Activated T-helper 1 cell treated with anti-CD3 and anti-CD28 coated beads, Interleukin-12 subunit alpha, Interleukin-12 subunit beta, Interleukin-2, Interleukin-4 antibody, amounts not matched to agents 30 ng/mL and 10 ng/mL and 1 ng/mL, durations not matched to agents 14 hours and 24 hours and 36 hours (primary cell): ENCODE measurements around the gene SPAG17. TPM values are rescaled to one million over a fixed set of nuclear protein-coding genes. Genes with fewer than 3 reads are reported as not detected.

Experiments
- DNase-seq: peaks from one replicate; pipeline ENCODE4 v3.0.0; 2021; ENCODE audit warnings: low spot score
- H3K27ac Mint-ChIP-seq: one replicate; pipeline ENCODE4 v1.8.0; 2021; ENCODE audit warnings: mild to moderate bottlenecking, mixed read lengths
- H3K27me3 Mint-ChIP-seq: one replicate; pipeline ENCODE4 v1.8.0; 2022; ENCODE audit warnings: mild to moderate bottlenecking, moderate library complexity, mixed read lengths; ENCODE audit not compliant: insufficient read depth
- H3K36me3 Mint-ChIP-seq: one replicate; pipeline ENCODE4 v1.8.0; 2021; ENCODE audit warnings: low read depth, mixed read lengths
- H3K4me1 Mint-ChIP-seq: one replicate; pipeline ENCODE4 v1.8.0; 2021; ENCODE audit warnings: low read depth, mixed read lengths
- H3K4me3 Mint-ChIP-seq: one replicate; pipeline ENCODE4 v1.8.0; 2021; ENCODE audit warnings: mild to moderate bottlenecking, moderate library complexity, mixed read lengths
- H3K9me3 Mint-ChIP-seq: one replicate; pipeline ENCODE4 v1.8.0; 2021; ENCODE audit warnings: mixed read lengths
- intact Hi-C: fragments of 100-400 bp; cut with micrococcal nuclease; formaldehyde crosslinking; loops from one replicate; pipeline ENCODE4 v1.15.1; 2024
- total RNA-seq: library from RNA; stranded (reverse); gene quantifications from 2 replicates; pipeline ENCODE4 v1.2.3, GENCODE V29; 2022

SPAG17 gene
- total RNA-seq, 1 donor from 2014 or later: not detected

DNA sequence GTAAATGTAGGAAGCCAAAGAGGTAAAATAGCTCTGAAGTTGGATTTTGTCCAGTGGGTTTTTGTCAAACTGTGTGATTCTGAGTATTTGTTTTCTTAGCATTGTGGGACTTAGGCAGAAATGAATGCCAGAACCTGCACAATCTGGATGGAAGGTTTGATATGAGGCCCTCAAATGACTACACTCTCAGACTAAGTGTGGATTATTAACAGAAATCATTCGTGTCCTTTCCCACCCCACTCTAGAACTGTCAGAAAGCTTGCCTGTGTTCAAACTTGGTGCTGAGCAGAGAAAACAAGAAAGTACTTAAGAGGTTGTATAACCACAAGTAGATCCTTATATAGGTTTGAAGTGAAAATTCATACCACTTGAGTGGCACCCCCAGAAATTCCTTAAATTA is 167.0 kb downstream of the SPAG17 start:
- Mint-ChIP-seq H3K27ac (no peak overlapping the region), H3K4me1 (no peaks in the 10 kb centered on the region), H3K27me3 (peaks cover 2% of the 10 kb centered on the region), H3K9me3 (no peaks in the 10 kb centered on the region), H3K4me3 (no peak overlapping the region), H3K36me3 (no peaks in the 10 kb centered on the region)
- intact Hi-C loops: no loop called here
- no peak for DNase-seq

DNA sequence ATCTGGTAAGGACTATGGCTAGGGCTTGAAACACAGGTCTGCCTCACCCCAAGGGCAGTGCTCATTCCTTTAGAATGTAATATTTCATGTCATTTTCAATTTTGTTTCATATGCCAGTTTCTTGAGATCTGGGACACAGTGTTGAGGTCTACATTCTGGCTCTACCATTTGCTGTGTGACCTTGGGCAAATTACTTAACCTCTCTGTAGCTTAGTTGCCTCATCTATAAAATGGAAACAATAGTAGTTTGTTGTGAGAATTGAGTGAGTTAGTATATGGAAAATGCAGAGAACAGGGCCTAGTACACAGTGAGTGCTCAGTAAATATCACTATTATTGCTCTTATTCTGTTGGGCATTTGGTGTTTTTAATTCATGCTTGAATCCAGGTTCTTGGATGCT is 171.1 kb downstream of the SPAG17 start:
- intact Hi-C loops: no loop called here
- no peak overlapping the region for H3K4me3 Mint-ChIP-seq
- DNase-seq: no peak
- H3K27me3 Mint-ChIP-seq: no peaks in the 10 kb centered on the region
- H3K27ac Mint-ChIP-seq: no peak overlapping the region
- no peaks in the 10 kb centered on the region for H3K4me1 Mint-ChIP-seq
- H3K9me3 Mint-ChIP-seq: no peaks in the 10 kb centered on the region
- H3K36me3 Mint-ChIP-seq: no peaks in the 10 kb centered on the region

DNA sequence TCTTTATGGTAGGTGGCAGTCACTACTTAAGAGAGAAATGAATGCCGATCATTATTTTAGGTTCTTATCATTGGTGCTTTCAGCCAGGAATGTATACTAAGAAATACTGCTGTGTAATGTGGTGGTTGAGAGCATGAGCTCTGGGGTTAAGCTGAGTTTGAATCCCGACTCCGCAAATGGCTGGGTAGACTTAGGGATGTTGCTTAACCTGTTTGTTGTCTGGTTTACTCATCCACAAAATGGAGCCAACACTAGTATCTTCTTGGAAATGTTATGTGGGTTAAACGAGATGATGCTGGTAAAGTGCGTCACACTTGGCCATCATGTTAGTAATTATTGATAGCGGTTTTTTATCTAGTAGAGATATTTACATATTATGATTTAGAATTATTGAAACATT is 171.7 kb downstream of the SPAG17 start:
- H3K4me1 Mint-ChIP-seq: no peaks in the 10 kb centered on the region
- H3K4me3 Mint-ChIP-seq: no peak overlapping the region
- H3K27me3 Mint-ChIP-seq: no peaks in the 10 kb centered on the region
- H3K27ac Mint-ChIP-seq: no peak overlapping the region
- intact Hi-C loops: no loop called here
- H3K9me3 Mint-ChIP-seq: no peaks in the 10 kb centered on the region
- DNase-seq: no peak
- no peaks in the 10 kb centered on the region for H3K36me3 Mint-ChIP-seq

GRCh38 chr1:118012515-118013124 is 172.4 kb downstream of the SPAG17 start:
- Mint-ChIP-seq H3K9me3 (no peaks in the 10 kb centered on the region), H3K36me3 (no peaks in the 10 kb centered on the region), H3K4me3 (no peak overlapping the region), H3K27ac (no peak overlapping the region), H3K4me1 (no peaks in the 10 kb centered on the region), H3K27me3 (no peaks in the 10 kb centered on the region)
- no peak for DNase-seq
- intact Hi-C loops: no loop called here

DNA sequence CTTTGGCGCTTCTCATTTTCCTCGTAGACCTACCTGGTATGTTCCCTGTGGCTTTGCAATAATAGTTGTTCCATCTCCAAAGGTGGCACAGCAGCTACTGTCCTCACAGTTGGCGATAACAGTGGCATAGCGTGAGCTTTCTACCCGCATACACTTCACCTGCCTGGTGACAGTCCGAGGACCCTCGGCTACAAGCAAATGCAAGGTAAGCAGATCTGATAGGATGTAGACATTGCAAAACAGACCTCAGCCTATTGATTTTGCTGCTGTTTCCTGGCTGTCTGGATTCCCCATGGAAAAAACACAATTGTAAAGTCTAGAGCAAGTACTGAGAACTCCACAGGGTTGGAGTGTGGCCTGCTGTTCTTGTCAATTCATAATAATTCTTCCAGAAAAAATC is 177.0 kb downstream of the SPAG17 start:
- intact Hi-C loops: no loop called here
- Mint-ChIP-seq H3K27ac (no peak overlapping the region), H3K27me3 (peaks cover 8% of the 10 kb centered on the region), H3K4me1 (no peaks in the 10 kb centered on the region), H3K9me3 (no peaks in the 10 kb centered on the region), H3K36me3 (no peaks in the 10 kb centered on the region), H3K4me3 (no peak overlapping the region)
- DNase-seq: no peak

DNA sequence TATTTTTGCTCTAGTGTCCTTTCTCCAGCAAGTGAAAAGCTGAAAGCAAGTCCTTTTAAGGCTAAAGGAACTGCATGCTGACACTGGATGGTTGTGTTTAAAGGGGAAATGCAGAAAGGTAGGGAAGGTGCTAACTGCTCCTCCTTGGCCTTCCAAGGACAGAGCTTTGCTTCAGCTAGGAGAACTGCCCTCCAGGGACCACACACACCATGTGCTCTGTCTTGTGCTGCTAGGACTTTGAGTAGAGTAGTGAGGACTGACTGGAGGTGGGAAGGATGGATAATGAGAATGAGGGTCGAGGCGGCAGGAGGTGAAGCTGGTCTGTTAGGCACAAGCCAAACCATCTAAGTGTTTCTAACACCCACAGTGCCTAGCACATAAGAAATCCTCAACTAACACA is 177.6 kb downstream of the SPAG17 start:
- intact Hi-C loops: no loop called here

DNA sequence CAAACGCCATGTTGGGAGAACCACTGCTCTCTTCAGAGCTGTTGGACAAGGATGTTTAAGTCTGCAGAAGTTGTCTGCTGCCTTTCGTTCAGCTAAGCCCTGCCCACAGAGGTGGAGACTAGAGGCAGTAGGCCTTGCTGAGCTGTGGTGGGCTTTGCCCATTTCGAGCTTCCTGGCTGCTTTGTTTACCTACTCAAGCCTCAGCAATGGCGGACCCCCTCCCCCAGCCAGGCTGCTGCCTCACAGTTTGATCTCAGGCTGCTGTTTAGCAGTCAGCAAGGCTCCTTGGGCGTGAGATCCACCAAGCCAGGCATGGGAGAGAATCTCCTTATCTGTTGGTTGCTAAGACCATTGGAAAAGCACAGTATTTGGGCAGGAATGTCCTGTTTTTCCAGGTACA is 180.7 kb downstream of the SPAG17 start:
- DNase-seq: no peak
- no peaks in the 10 kb centered on the region for H3K9me3 Mint-ChIP-seq
- peaks cover 8% of the 10 kb centered on the region for H3K27me3 Mint-ChIP-seq
- H3K4me1 Mint-ChIP-seq: no peaks in the 10 kb centered on the region
- no peaks in the 10 kb centered on the region for H3K36me3 Mint-ChIP-seq
- intact Hi-C loops: no loop called here
- no peak overlapping the region for H3K27ac Mint-ChIP-seq
- no peak overlapping the region for H3K4me3 Mint-ChIP-seq

More for the DNA sequence above, 177.6 kb downstream of the SPAG17 start:
- DNase-seq: no peak
- H3K4me1 Mint-ChIP-seq: no peaks in the 10 kb centered on the region
- H3K27me3 Mint-ChIP-seq: peaks cover 8% of the 10 kb centered on the region
- H3K9me3 Mint-ChIP-seq: no peaks in the 10 kb centered on the region
- H3K27ac Mint-ChIP-seq: no peak overlapping the region
- no peak overlapping the region for H3K4me3 Mint-ChIP-seq
- no peaks in the 10 kb centered on the region for H3K36me3 Mint-ChIP-seq

DNA sequence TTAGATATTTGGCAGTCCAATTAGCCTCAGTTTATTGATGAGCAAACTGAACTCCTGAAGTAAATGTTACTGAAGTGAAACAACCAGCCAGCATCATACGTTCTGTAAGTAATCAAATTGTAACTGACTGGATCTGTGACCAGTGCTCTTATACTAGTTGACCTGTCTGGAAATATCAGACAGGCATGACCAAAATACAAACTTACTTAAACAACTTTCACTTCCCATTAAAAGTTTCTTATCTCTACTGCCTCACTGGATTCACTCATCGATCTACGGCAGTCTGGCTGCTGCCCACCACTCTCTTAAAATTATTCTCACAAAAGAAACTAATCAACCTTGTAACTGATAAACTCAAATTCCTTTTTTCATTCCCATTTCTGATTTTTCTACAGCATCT is 199.1 kb downstream of the SPAG17 start:
- intact Hi-C loops: no loop called here
- Mint-ChIP-seq H3K27ac (no peak overlapping the region), H3K4me3 (no peak overlapping the region), H3K4me1 (no peaks in the 10 kb centered on the region), H3K36me3 (no peaks in the 10 kb centered on the region), H3K9me3 (no peaks in the 10 kb centered on the region), H3K27me3 (peaks cover 9% of the 10 kb centered on the region)
- DNase-seq: no peak

DNA sequence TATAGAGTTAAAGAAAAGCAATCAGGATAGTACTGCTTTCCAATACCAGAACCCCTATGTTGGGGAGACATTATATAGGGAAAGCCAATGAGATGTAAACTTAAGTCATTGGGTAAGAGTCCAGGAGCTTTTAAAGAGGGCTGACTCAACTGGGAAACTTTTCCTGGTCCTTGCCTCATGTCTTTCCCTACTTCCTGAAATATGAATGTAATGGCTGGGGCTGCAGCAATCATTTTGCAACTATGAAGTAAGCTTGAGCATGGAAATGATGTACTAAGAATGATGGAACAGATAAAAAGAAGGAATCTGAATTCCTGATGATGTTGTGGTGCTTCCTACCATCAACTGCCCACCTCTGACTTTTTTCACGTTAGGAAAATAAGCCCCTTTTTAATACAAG is 199.8 kb downstream of the SPAG17 start:
- Mint-ChIP-seq H3K4me3 (no peak overlapping the region), H3K9me3 (no peaks in the 10 kb centered on the region), H3K36me3 (no peaks in the 10 kb centered on the region), H3K27me3 (peaks cover 9% of the 10 kb centered on the region), H3K4me1 (no peaks in the 10 kb centered on the region), H3K27ac (no peak overlapping the region)
- intact Hi-C loops: no loop called here
- no peak for DNase-seq

- no peaks in the 10 kb centered on the region for H3K9me3 Mint-ChIP-seq
- peaks cover 9% of the 10 kb centered on the region for H3K27me3 Mint-ChIP-seq
- intact Hi-C loops: no loop called here
- H3K36me3 Mint-ChIP-seq: no peaks in the 10 kb centered on the region
- H3K27ac Mint-ChIP-seq: no peak overlapping the region
- H3K4me3 Mint-ChIP-seq: no peak overlapping the region
- DNase-seq: no peak
- no peaks in the 10 kb centered on the region for H3K4me1 Mint-ChIP-seq
Measured at GRCh38 chr1:117981455-117982192, 203.4 kb downstream of the SPAG17 start.

DNA sequence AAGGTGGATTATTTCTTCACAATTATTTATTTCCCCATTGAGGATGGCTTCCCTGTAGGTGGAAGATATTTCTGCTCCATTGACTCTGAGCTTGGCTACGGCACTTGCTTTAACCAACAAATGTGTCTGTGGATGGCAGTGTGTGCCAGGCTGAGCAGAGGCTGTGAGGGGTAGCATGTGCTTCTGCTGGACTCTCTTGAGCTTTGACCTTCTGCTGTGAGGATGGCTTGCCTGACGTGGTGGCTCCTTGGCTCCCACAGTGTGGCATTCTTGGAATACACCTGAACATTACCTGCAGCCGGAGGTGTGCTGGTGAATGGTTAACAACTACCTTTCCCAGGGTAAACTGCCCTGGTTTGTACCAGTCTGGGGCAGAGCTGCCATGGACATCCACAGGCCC is 208.6 kb downstream of the SPAG17 start:
- Mint-ChIP-seq H3K4me3 (no peak overlapping the region), H3K9me3 (no peaks in the 10 kb centered on the region), H3K27ac (no peak overlapping the region), H3K27me3 (peaks cover 5% of the 10 kb centered on the region), H3K4me1 (no peaks in the 10 kb centered on the region), H3K36me3 (no peaks in the 10 kb centered on the region)
- DNase-seq: no peak
- intact Hi-C loops: no loop called here

- Mint-ChIP-seq H3K4me3 (no peak overlapping the region), H3K36me3 (no peaks in the 10 kb centered on the region), H3K9me3 (no peaks in the 10 kb centered on the region), H3K4me1 (no peaks in the 10 kb centered on the region), H3K27ac (no peak overlapping the region), H3K27me3 (peaks cover 5% of the 10 kb centered on the region)
- no peak for DNase-seq
- intact Hi-C loops: no loop called here
Measured at GRCh38 chr1:117971777-117972176, 213.3 kb downstream of the SPAG17 start.

DNA sequence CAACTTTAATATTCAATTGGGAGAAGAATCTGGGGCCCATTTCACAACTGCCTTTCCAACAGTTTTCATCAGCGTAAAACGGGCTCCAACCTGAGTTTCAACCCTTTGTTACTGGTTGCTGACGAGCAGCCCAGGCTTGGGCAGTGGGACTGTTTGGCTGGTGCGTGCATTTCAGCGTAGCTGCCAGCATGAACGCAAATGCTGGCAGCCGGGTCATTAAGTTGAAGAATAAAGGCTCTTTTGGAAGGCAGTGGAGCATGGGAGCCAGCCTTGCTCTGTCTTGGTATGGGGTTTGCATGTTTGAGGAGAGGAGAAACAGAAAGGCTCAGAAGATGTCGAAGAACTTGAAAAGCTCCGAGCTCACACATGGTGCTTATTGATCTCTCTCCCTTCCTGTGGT is 214.8 kb downstream of the SPAG17 start:
- intact Hi-C loops: no loop called here
- H3K27ac Mint-ChIP-seq: no peak overlapping the region
- no peaks in the 10 kb centered on the region for H3K4me1 Mint-ChIP-seq
- H3K9me3 Mint-ChIP-seq: no peaks in the 10 kb centered on the region
- H3K4me3 Mint-ChIP-seq: no peak overlapping the region
- no peaks in the 10 kb centered on the region for H3K36me3 Mint-ChIP-seq
- DNase-seq: no peak
- H3K27me3 Mint-ChIP-seq: peaks cover 3% of the 10 kb centered on the region

GRCh38 chr1:117967881-117968280 is 217.1 kb downstream of the SPAG17 start:
- no peaks in the 10 kb centered on the region for H3K27me3 Mint-ChIP-seq
- intact Hi-C loops: no loop called here
- no peaks in the 10 kb centered on the region for H3K9me3 Mint-ChIP-seq
- no peak overlapping the region for H3K27ac Mint-ChIP-seq
- H3K4me1 Mint-ChIP-seq: peaks cover 13% of the 10 kb centered on the region
- H3K4me3 Mint-ChIP-seq: no peak overlapping the region
- DNase-seq: no peak
- H3K36me3 Mint-ChIP-seq: peaks cover 6% of the 10 kb centered on the region
